HL-60 (cell line): ENCODE measurements around the gene GAS6.

Experiments
- GABPA ChIP-seq: IDR thresholded peaks from 2 replicates; pipeline ENCODE4 v1.6.1; 2012; ENCODE audit warnings: low read depth
- POLR2AphosphoS5 ChIP-seq: IDR thresholded peaks from 2 replicates; pipeline ENCODE4 v1.6.1; 2012; ENCODE audit warnings: low read depth
- SPI1 ChIP-seq: IDR thresholded peaks from 2 replicates; pipeline ENCODE4 v1.6.1; 2012; ENCODE audit warnings: low read depth, mild to moderate bottlenecking, borderline replicate concordance
- TF ChIP-seq, protein P1 (sequence below): IDR thresholded peaks from one replicate; pipeline ENCODE4 v1.5.1; 2011; ENCODE audit warnings: low read length, control low read depth, inconsistent platforms; ENCODE audit not compliant: insufficient read depth
- TF ChIP-seq, protein P2 (sequence below): IDR thresholded peaks from 2 replicates; pipeline ENCODE4 v1.6.1; 2012; ENCODE audit warnings: low read depth; ENCODE audit not compliant: insufficient replicate concordance

DNA sequence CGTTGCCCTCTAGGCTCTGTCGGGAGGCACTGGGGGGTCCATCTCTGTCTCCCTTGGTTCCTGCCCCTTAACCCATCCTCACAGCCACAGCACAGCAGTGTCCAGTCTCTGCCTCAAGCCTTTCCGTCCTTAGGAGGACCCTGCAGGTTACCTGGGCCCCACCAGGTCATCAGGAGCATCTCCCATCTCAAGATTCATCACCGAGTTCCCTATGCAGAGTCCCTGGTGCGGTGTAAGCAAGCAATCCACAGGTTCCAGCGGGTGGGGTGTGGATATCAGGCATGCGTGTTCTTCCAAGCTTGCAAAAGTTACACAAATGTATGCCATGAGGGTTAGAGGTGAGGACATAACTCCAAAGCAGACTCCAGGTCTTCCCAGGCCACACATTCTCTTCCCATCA lies 20.9 kb upstream of the GAS6 start:
- TF ChIP-seq, protein P1, sequence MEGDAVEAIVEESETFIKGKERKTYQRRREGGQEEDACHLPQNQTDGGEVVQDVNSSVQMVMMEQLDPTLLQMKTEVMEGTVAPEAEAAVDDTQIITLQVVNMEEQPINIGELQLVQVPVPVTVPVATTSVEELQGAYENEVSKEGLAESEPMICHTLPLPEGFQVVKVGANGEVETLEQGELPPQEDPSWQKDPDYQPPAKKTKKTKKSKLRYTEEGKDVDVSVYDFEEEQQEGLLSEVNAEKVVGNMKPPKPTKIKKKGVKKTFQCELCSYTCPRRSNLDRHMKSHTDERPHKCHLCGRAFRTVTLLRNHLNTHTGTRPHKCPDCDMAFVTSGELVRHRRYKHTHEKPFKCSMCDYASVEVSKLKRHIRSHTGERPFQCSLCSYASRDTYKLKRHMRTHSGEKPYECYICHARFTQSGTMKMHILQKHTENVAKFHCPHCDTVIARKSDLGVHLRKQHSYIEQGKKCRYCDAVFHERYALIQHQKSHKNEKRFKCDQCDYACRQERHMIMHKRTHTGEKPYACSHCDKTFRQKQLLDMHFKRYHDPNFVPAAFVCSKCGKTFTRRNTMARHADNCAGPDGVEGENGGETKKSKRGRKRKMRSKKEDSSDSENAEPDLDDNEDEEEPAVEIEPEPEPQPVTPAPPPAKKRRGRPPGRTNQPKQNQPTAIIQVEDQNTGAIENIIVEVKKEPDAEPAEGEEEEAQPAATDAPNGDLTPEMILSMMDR, result no peak
- TF ChIP-seq, protein P2, sequence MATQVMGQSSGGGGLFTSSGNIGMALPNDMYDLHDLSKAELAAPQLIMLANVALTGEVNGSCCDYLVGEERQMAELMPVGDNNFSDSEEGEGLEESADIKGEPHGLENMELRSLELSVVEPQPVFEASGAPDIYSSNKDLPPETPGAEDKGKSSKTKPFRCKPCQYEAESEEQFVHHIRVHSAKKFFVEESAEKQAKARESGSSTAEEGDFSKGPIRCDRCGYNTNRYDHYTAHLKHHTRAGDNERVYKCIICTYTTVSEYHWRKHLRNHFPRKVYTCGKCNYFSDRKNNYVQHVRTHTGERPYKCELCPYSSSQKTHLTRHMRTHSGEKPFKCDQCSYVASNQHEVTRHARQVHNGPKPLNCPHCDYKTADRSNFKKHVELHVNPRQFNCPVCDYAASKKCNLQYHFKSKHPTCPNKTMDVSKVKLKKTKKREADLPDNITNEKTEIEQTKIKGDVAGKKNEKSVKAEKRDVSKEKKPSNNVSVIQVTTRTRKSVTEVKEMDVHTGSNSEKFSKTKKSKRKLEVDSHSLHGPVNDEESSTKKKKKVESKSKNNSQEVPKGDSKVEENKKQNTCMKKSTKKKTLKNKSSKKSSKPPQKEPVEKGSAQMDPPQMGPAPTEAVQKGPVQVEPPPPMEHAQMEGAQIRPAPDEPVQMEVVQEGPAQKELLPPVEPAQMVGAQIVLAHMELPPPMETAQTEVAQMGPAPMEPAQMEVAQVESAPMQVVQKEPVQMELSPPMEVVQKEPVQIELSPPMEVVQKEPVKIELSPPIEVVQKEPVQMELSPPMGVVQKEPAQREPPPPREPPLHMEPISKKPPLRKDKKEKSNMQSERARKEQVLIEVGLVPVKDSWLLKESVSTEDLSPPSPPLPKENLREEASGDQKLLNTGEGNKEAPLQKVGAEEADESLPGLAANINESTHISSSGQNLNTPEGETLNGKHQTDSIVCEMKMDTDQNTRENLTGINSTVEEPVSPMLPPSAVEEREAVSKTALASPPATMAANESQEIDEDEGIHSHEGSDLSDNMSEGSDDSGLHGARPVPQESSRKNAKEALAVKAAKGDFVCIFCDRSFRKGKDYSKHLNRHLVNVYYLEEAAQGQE, result no peak
- TF ChIP-seq POLR2AphosphoS5, result no peak
- no peak for TF ChIP-seq SPI1
- no peak for TF ChIP-seq GABPA
